BJ (cell line): ENCODE measurements around the gene KATNAL2. TPM values are rescaled to one million over a fixed set of nuclear protein-coding genes. Genes with fewer than 3 reads are reported as not detected.

Experiments used
- CTCF ChIA-PET: fragments of 350-600 bp; formaldehyde crosslinking; extraction: SDS; loops from one replicate; lab custom pipeline; 2021; ENCODE audit warnings: antibody characterized with exemption, inconsistent platforms; lab: Yijun Ruan, JAX
- POLR2A ChIA-PET: fragments of 300-600 bp; sonication (Branson Sonifier 250); formaldehyde crosslinking; extraction: SDS; loops from one replicate; lab custom pipeline; 2021; ENCODE audit warnings: antibody characterized with exemption; lab: Charles Lee
- DNase-seq: peaks from one replicate; pipeline ENCODE4 v3.0.0-alpha.2; 2011; ENCODE audit warnings: low read depth
- H3K27me3 ChIP-seq: 2 replicates; pipeline ENCODE4 v1.6.0; 2011; ENCODE audit warnings: low read length; ENCODE audit not compliant: control insufficient read depth, insufficient read depth
- H3K36me3 ChIP-seq: 2 replicates; pipeline ENCODE4 v1.5.1; 2011; ENCODE audit warnings: low read length; ENCODE audit not compliant: control insufficient read depth, insufficient read depth
- H3K4me3 ChIP-seq: 2 replicates; pipeline ENCODE4 v1.5.1; 2011; ENCODE audit warnings: low read depth, mild to moderate bottlenecking, control low read depth, low read length
- CTCF ChIP-seq: IDR thresholded peaks from 2 replicates; pipeline ENCODE4 v1.5.1; 2011; ENCODE audit warnings: low read depth, mild to moderate bottlenecking, control low read depth, inconsistent platforms, low read length, moderate library complexity; ENCODE audit not compliant: insufficient read depth
- polyA plus RNA-seq: library from polyadenylated mRNA; depleted of rRNA; stranded (reverse); fragments of >200 nt; gene quantifications from 2 replicates; pipeline ENCODE4 v1.2.3, GENCODE V29; 2011

The KATNAL2 gene
- polyA plus RNA-seq, 1 experiment = 1.3 TPM

GRCh38 chr18:47108373-47108772 is 191.0 kb downstream of the KATNAL2 start:
- Histone ChIP-seq H3K4me3 (no peak overlapping the region), H3K27me3 (no peaks in the 10 kb centered on the region), H3K36me3 (peaks cover 9% of the 10 kb centered on the region)
- no peak for TF ChIP-seq CTCF
- no peak for DNase-seq
- POLR2A ChIA-PET = no interaction called here
- CTCF ChIA-PET = no interaction called here

GRCh38 chr18:47108998-47109405 is 191.6 kb downstream of the KATNAL2 start:
- ChIA-PET POLR2A (no interaction called here), CTCF (no interaction called here)
- H3K4me3 ChIP-seq = no peak overlapping the region
- DNase-seq = no peak
- TF ChIP-seq CTCF = no peak
- H3K27me3 ChIP-seq = no peaks in the 10 kb centered on the region
- peaks cover 9% of the 10 kb centered on the region for H3K36me3 ChIP-seq

GRCh38 chr18:47109720-47110119 is 192.3 kb downstream of the KATNAL2 start:
- no peak for TF ChIP-seq CTCF
- Histone ChIP-seq H3K4me3 (no peak overlapping the region), H3K27me3 (no peaks in the 10 kb centered on the region), H3K36me3 (peaks cover 9% of the 10 kb centered on the region)
- DNase-seq = no peak
- ChIA-PET CTCF (interaction anchor here (1.0 to 1.9 kb wide), 2 partner anchors 9 to 10 kb away, joined by 5 to 6 read pairs; no protein-coding TSS in a partner anchor), POLR2A (no interaction called here)

GRCh38 chr18:47110492-47111274 is 193.3 kb downstream of the KATNAL2 start:
- H3K36me3 ChIP-seq = peaks cover 11% of the 10 kb centered on the region
- DNase-seq = no peak
- no peaks in the 10 kb centered on the region for H3K27me3 ChIP-seq
- CTCF ChIA-PET = interaction anchor here (1.0 to 2.6 kb wide), 4 partner anchors 9 to 96 kb away, joined by 3 to 7 read pairs (median 6); no protein-coding TSS in a partner anchor
- no peak overlapping the region for H3K4me3 ChIP-seq
- TF ChIP-seq CTCF = no peak
- POLR2A ChIA-PET = no interaction called here

- no peak for TF ChIP-seq CTCF
- CTCF ChIA-PET = interaction anchor here (1.0 kb wide), 1 partner anchor 10 kb away, joined by 5 read pairs; no protein-coding TSS in a partner anchor
- POLR2A ChIA-PET = interaction anchor here (0.5 kb wide), 1 partner anchor 11 kb away, joined by 6 read pairs; no protein-coding TSS in a partner anchor
- Histone ChIP-seq H3K27me3 (no peaks in the 10 kb centered on the region), H3K4me3 (no peak overlapping the region), H3K36me3 (peaks cover 8% of the 10 kb centered on the region)
- DNase-seq = peak; percentile 48
Observed at GRCh38 chr18:47113796-47114540, 196.6 kb downstream of the KATNAL2 start.
